Small intestine (tissue), 7 donors: Measurements from ENCODE around the gene OR1M1. TPM values are rescaled to one million over a fixed set of nuclear protein-coding genes. Genes with fewer than 3 reads are reported as not detected.
"Not testable (repeated sequence)": the region's sequence is repeated elsewhere in the genome, so short reads cannot be mapped to it uniquely, and the experiment has no call there.

Source experiments
- DNase-seq, 2 donors: peaks; one replicate each; pipeline versions ENCODE4 v3.0.0 to v3.0.0-alpha.2; 2013
- FAIRE-seq: peaks from 2 replicates; lab custom pipeline; 2012; peaks lifted over from hg19 to GRCh38; lab: Jason Lieb, UNC
- H3K27ac ChIP-seq, 3 donors: one replicate each; pipeline ENCODE4 v1.5.1; 2013; ENCODE audit warnings: low read length in 2 of 3, mild to moderate bottlenecking in 2 of 3, control low read depth in 1 of 3, inconsistent platforms in 1 of 3, low read depth in 1 of 3, moderate library complexity in 1 of 3
- H3K27me3 ChIP-seq, 3 donors: one replicate each; pipeline ENCODE4 v1.6.1; 2013; ENCODE audit warnings: low read length in 3 of 3, inconsistent platforms in 1 of 3; ENCODE audit not compliant: control insufficient read depth in 3 of 3, insufficient read depth in 3 of 3
- H3K36me3 ChIP-seq, 3 donors: one replicate each; pipeline ENCODE4 v1.6.1; 2013; ENCODE audit warnings: low read length in 3 of 3, inconsistent platforms in 1 of 3, low read depth in 1 of 3, mild to moderate bottlenecking in 1 of 3, moderate library complexity in 1 of 3; ENCODE audit not compliant: control insufficient read depth in 3 of 3, insufficient read depth in 2 of 3
- H3K4me1 ChIP-seq, 3 donors: one replicate each; pipeline ENCODE4 v1.6.1; 2013; ENCODE audit warnings: low read length in 2 of 3, inconsistent platforms in 1 of 3, low read depth in 1 of 3, mild to moderate bottlenecking in 1 of 3, moderate library complexity in 1 of 3; ENCODE audit not compliant: control insufficient read depth in 3 of 3, insufficient read depth in 2 of 3
- H3K4me3 ChIP-seq, 3 donors: one replicate each; pipeline ENCODE4 v1.5.1; 2013; ENCODE audit warnings: low read length in 3 of 3, control low read depth in 1 of 3, inconsistent platforms in 1 of 3, low read depth in 1 of 3, mild to moderate bottlenecking in 1 of 3, moderate library complexity in 1 of 3
- H3K9me3 ChIP-seq, 2 donors: one replicate each; pipeline ENCODE4 v1.6.1; 2013; ENCODE audit warnings: low read depth in 1 of 2, low read length in 1 of 2; ENCODE audit not compliant: control insufficient read depth in 2 of 2, insufficient read depth in 1 of 2
- WGBS, 3 donors: extraction: QIAGEN DNeasy Blood & Tissue Kit; methylation state at CpG; one replicate each; pipeline ENCODE4 v1.1.7; 2013; 5-methylcytosine and 5-hydroxymethylcytosine counted together
- polyA plus RNA-seq, 4 donors: library from polyadenylated mRNA; stranded (reverse) in 3 of 4; unstranded in 1 of 4; fragments of 200-250 nt in 3 of 4; fragments of 120-200 nt in 1 of 4; gene quantifications; one replicate each; pipeline versions ENCODE4 v1.2.1 to v1.2.3, GENCODE V29; 2013
- donor health status: healthy with polysubstance abuse.
- donor health status: control.
- donor health status: control.
- donor health status: Bipolar disorder and iron deficiency.
- donor health status: healthy.

OR1M1 gene
- polyA plus RNA-seq, 4 donors = not detected

- H3K27me3 ChIP-seq = peaks cover 0 to 2% (median 0%) of the 10 kb centered on the region in 3 donors
- no peaks in the 10 kb centered on the region for H3K9me3 ChIP-seq
- H3K27ac ChIP-seq = no peak overlapping the region
- H3K36me3 ChIP-seq = no peaks in the 10 kb centered on the region
- 81 to 85% (median 83%) methylated on average over 4 of the region's 4 CpGs for WGBS, 3 donors
- no peak overlapping the region for H3K4me3 ChIP-seq
- DNase-seq (no peak), FAIRE-seq (no peak)
- no peaks in the 10 kb centered on the region for H3K4me1 ChIP-seq
These were observed 34.0 kb upstream of the OR1M1 start for GRCh38 chr19:9052894-9053293.

- DNase-seq, H3K27ac ChIP-seq, H3K27me3 ChIP-seq, FAIRE-seq, H3K36me3 ChIP-seq, H3K4me3 ChIP-seq, H3K9me3 ChIP-seq, H3K4me1 ChIP-seq: not testable (repeated sequence)
- 91 to 96% (median 95%) methylated on average over 6 of the region's 6 CpGs for WGBS, 3 donors
These were observed 33.2 kb upstream of the OR1M1 start for GRCh38 chr19:9053674-9054073.

GRCh38 chr19:9054207-9054606, 32.7 kb upstream of the OR1M1 start:
- H3K27ac ChIP-seq = no peak overlapping the region
- no peak for DNase-seq
- no peak for FAIRE-seq
- H3K4me3 ChIP-seq = no peak overlapping the region
- H3K36me3 ChIP-seq = no peaks in the 10 kb centered on the region
- H3K4me1 ChIP-seq = no peaks in the 10 kb centered on the region
- H3K9me3 ChIP-seq = no peaks in the 10 kb centered on the region
- peaks cover 0 to 2% (median 0%) of the 10 kb centered on the region in 3 donors for H3K27me3 ChIP-seq
- WGBS, 3 donors = 77 to 87% (median 84%) methylated on average over 8 of the region's 8 CpGs

- H3K36me3 ChIP-seq = no peaks in the 10 kb centered on the region
- H3K4me1 ChIP-seq = no peaks in the 10 kb centered on the region
- H3K27ac ChIP-seq = no peak overlapping the region
- H3K4me3 ChIP-seq = no peak overlapping the region
- no peak for DNase-seq
- H3K9me3 ChIP-seq = no peaks in the 10 kb centered on the region
- H3K27me3 ChIP-seq = peaks cover 0 to 2% (median 0%) of the 10 kb centered on the region in 3 donors
- FAIRE-seq = no peak
- 31 to 45% (median 39%) methylated on average over 8 of the region's 8 CpGs for WGBS, 3 donors
These were observed 32.1 kb upstream of the OR1M1 start for GRCh38 chr19:9054765-9055164.

- WGBS, 3 donors = 92 to 95% (median 94%) methylated on average over 9 of the region's 9 CpGs
- H3K36me3 ChIP-seq, FAIRE-seq, H3K9me3 ChIP-seq, DNase-seq, H3K4me1 ChIP-seq, H3K27me3 ChIP-seq, H3K4me3 ChIP-seq, H3K27ac ChIP-seq: not testable (repeated sequence)
These were observed 30.7 kb upstream of the OR1M1 start for GRCh38 chr19:9056131-9056530.

GRCh38 chr19:9057505-9058258, 29.2 kb upstream of the OR1M1 start:
- Histone ChIP-seq H3K27me3 (peaks cover 0 to 2% (median 0%) of the 10 kb centered on the region in 3 donors), H3K4me3 (no peak overlapping the region), H3K27ac (no peak overlapping the region), H3K9me3 (no peaks in the 10 kb centered on the region), H3K36me3 (no peaks in the 10 kb centered on the region), H3K4me1 (no peaks in the 10 kb centered on the region)
- 78 to 84% (median 80%) methylated on average over 4 of the region's 4 CpGs for WGBS, 3 donors
- no peak for FAIRE-seq
- DNase-seq = no peak

- Histone ChIP-seq H3K4me3 (no peak overlapping the region), H3K27ac (no peak overlapping the region), H3K9me3 (no peaks in the 10 kb centered on the region), H3K4me1 (no peaks in the 10 kb centered on the region), H3K36me3 (no peaks in the 10 kb centered on the region), H3K27me3 (peaks cover 0 to 2% (median 0%) of the 10 kb centered on the region in 3 donors)
- DNase-seq (no peak), FAIRE-seq (no peak)
- WGBS, 3 donors = 43 to 48% (median 47%) methylated on average over 12 of the region's 12 CpGs
These were observed 27.8 kb upstream of the OR1M1 start for GRCh38 chr19:9058905-9059667.

- no peak for DNase-seq
- Histone ChIP-seq H3K9me3 (no peaks in the 10 kb centered on the region), H3K36me3 (no peaks in the 10 kb centered on the region), H3K4me3 (no peak overlapping the region), H3K27me3 (no peaks in the 10 kb centered on the region), H3K27ac (no peak overlapping the region), H3K4me1 (no peaks in the 10 kb centered on the region)
- FAIRE-seq = no peak
- 68 to 74% (median 68%) methylated on average over 17 of the region's 17 CpGs for WGBS, 3 donors
These were observed 26.1 kb upstream of the OR1M1 start for GRCh38 chr19:9060564-9061340.
